Measurements from ENCODE around the gene FPGS. TPM values are rescaled to one million over a fixed set of nuclear protein-coding genes. Genes with fewer than 3 reads are reported as not detected.

The FPGS gene
- total and polyA plus RNA-seq, 2 donors (not counting 1 experiment from before 2014, with no cell fraction given) = 103 to 136 TPM

- peaks cover 98% of the 10 kb centered on the region for H4K20me1 ChIP-seq (ENCODE audit: control insufficient read depth, insufficient read depth, low read length, poor library complexity, severe bottlenecking)
- H3K9me3 ChIP-seq (ENCODE audit: control extremely low read depth in 1 of 3, control insufficient read depth in 2 of 3, insufficient read depth in 1 of 3, low read length in 2 of 3) = no peaks in the 10 kb centered on the region
- Mint-ChIP-seq H3K27me3 (no peaks in the 10 kb centered on the region), H3K4me1 (peaks cover 75% of the 10 kb centered on the region), H3K27ac (peak overlapping the region; percentile 95), H3K9me3 (ENCODE audit: insufficient read depth) (no peaks in the 10 kb centered on the region), H3K4me3 (peak overlapping the region; percentile 94)
- no peak overlapping the region for H2AFZ ChIP-seq (ENCODE audit: insufficient read depth, low read depth, low read length, poor library complexity, severe bottlenecking)
- H3K36me3 ChIP-seq (replicated peaks in 1 of 2; ENCODE audit: control extremely low read depth in 1 of 2, control insufficient read depth in 1 of 2, extremely low read depth in 1 of 2, insufficient read depth in 2 of 2, low read length in 1 of 2) = peaks cover 0 to 91% of the 10 kb centered on the region in 2 experiments
- peak overlapping the region in 4 of 5 experiments; percentile 43 to 73 (median 63) for H3K4me3 ChIP-seq (ENCODE audit: control extremely low read depth in 1 of 5, extremely low read depth in 1 of 5, insufficient read depth in 1 of 5, low read depth in 2 of 5, low read length in 4 of 5)
- CTCF ChIA-PET = interaction anchor here (0.7 to 5.2 kb wide), 7 partner anchors 11 to 180 kb away, joined by 3 to 47 read pairs (median 8); partner anchors contain the start of genes CDK9 and TOR2A
- POLR2A ChIA-PET = interaction anchor here (0.7 to 3.6 kb wide), 9 partner anchors 10 to 147 kb away, joined by 3 to 37 read pairs (median 8); partner anchors contain the start of genes CDK9, FPGS, ST6GALNAC4 and TOR2A
- peaks cover 55 to 82% of the 10 kb centered on the region in 2 donors for H3K4me1 ChIP-seq (ENCODE audit: control insufficient read depth in 2 of 2, insufficient read depth in 2 of 2, low read length in 2 of 2)
- no peak for DNase-seq
- H3K79me2 ChIP-seq (ENCODE audit: control insufficient read depth, insufficient read depth, low read length) = peaks cover 94% of the 10 kb centered on the region
- H3K27ac ChIP-seq (ENCODE audit: low read length in 2 of 2) = peak overlapping the region; percentile 77 to 94
- peak overlapping the region; percentile 86 for H3K4me2 ChIP-seq (replicated peaks; ENCODE audit: low read depth, low read length, poor library complexity, severe bottlenecking)
- H3K27me3 ChIP-seq (replicated peaks in 1 of 4; ENCODE audit: control extremely low read depth in 1 of 4, control insufficient read depth in 3 of 4, insufficient read depth in 4 of 4, low read length in 3 of 4) = no peaks in the 10 kb centered on the region
- intact Hi-C loops (cut with micrococcal nuclease) = loop anchor here (2.0 to 10.0 kb wide), 3 partner anchors 155 to 355 kb away; partner anchors contain the start of genes PTGES2 and STXBP1
- WGBS (ENCODE audit: insufficient coverage) = 45% methylated on average over 3 of the region's 4 CpGs
- no peak for ATAC-seq (ENCODE audit: low read depth)
- H3K9ac ChIP-seq (ENCODE audit: low read length) = peak overlapping the region; percentile 68
- TF ChIP-seq EZH2 (IDR thresholded peaks at IDR 0.05; ENCODE audit: borderline replicate concordance, insufficient read depth, low read depth, low read length, poor library complexity, severe bottlenecking) (no peak), CTCF (IDR thresholded peaks at IDR 0.05) (no peak)
Measured at GRCh38 chr9:127769929-127770582, 32.6 kb upstream of the FPGS start.

DNA sequence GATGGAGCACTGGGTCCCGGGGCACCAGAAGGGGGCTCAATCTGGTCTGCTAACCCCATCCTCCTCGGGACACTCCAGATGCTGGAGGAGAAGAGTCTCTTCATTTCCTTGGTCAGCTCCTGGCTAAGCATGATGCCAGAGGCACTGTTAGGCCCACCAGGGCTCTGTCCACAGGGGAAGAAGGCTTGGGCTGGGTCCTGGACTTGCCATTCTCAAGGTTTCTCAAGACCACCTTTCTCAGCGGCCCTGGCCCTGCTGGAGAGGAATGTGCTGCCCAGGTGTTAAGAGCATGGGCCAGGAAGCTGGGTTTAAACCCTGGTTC is 32.1 kb upstream of the FPGS start:
- CTCF ChIA-PET = interaction anchor here (0.6 to 5.2 kb wide), 14 partner anchors 9 to 181 kb away, joined by 3 to 47 read pairs (median 4); partner anchors contain the start of genes CDK9, FPGS and TOR2A
- no peaks in the 10 kb centered on the region for H3K9me3 ChIP-seq (ENCODE audit: control extremely low read depth in 1 of 3, control insufficient read depth in 2 of 3, insufficient read depth in 1 of 3, low read length in 2 of 3)
- Mint-ChIP-seq H3K9me3 (ENCODE audit: insufficient read depth) (no peaks in the 10 kb centered on the region), H3K4me1 (peaks cover 71% of the 10 kb centered on the region), H3K27me3 (no peaks in the 10 kb centered on the region), H3K27ac (peak overlapping the region; percentile 95), H3K4me3 (peak overlapping the region; percentile 94)
- peaks cover 94% of the 10 kb centered on the region for H3K79me2 ChIP-seq (ENCODE audit: control insufficient read depth, insufficient read depth, low read length)
- peak overlapping the region; percentile 55 for H2AFZ ChIP-seq (ENCODE audit: insufficient read depth, low read depth, low read length, poor library complexity, severe bottlenecking)
- WGBS (ENCODE audit: insufficient coverage) = 21% methylated on average over 2 of the region's 3 CpGs
- TF ChIP-seq EZH2 (IDR thresholded peaks at IDR 0.05; ENCODE audit: borderline replicate concordance, insufficient read depth, low read depth, low read length, poor library complexity, severe bottlenecking) (no peak), CTCF (IDR thresholded peaks at IDR 0.05) (no peak)
- ATAC-seq (ENCODE audit: low read depth) = no peak
- intact Hi-C loops (cut with micrococcal nuclease) = loop anchor here (2.0 to 10.0 kb wide), 3 partner anchors 156 to 354 kb away; partner anchors contain the start of genes PTGES2 and STXBP1
- no peak for DNase-seq
- H3K9ac ChIP-seq (ENCODE audit: low read length) = peak overlapping the region; percentile 68
- POLR2A ChIA-PET = interaction anchor here (0.8 to 3.6 kb wide), 14 partner anchors 9 to 211 kb away, joined by 3 to 37 read pairs (median 4); partner anchors contain the start of genes CDK9, FPGS, ST6GALNAC4 and TOR2A
- peaks cover 97% of the 10 kb centered on the region for H4K20me1 ChIP-seq (ENCODE audit: control insufficient read depth, insufficient read depth, low read length, poor library complexity, severe bottlenecking)
- H3K4me1 ChIP-seq (ENCODE audit: control insufficient read depth in 2 of 2, insufficient read depth in 2 of 2, low read length in 2 of 2) = peaks cover 55 to 87% of the 10 kb centered on the region in 2 donors
- H3K4me3 ChIP-seq (ENCODE audit: control extremely low read depth in 1 of 5, extremely low read depth in 1 of 5, insufficient read depth in 1 of 5, low read depth in 2 of 5, low read length in 4 of 5) = peak overlapping the region; percentile 43 to 73 (median 64)
- H3K4me2 ChIP-seq (replicated peaks; ENCODE audit: low read depth, low read length, poor library complexity, severe bottlenecking) = peak overlapping the region; percentile 86
- H3K36me3 ChIP-seq (replicated peaks in 1 of 2; ENCODE audit: control extremely low read depth in 1 of 2, control insufficient read depth in 1 of 2, extremely low read depth in 1 of 2, insufficient read depth in 2 of 2, low read length in 1 of 2) = peaks cover 0 to 86% of the 10 kb centered on the region in 2 experiments
- peak overlapping the region; percentile 77 to 94 for H3K27ac ChIP-seq (ENCODE audit: low read length in 2 of 2)
- H3K27me3 ChIP-seq (replicated peaks in 1 of 4; ENCODE audit: control extremely low read depth in 1 of 4, control insufficient read depth in 3 of 4, insufficient read depth in 4 of 4, low read length in 3 of 4) = no peaks in the 10 kb centered on the region

Measured in B cell (primary cell).